Esophagus squamous epithelium (tissue), 4 donors: ENCODE results near the gene MAMDC2.
"Not testable (repeated sequence)": the region's sequence is repeated elsewhere in the genome, so short reads cannot be mapped to it uniquely, and the experiment has no call there.

Source experiments
- POLR2A ChIP-seq, 4 donors: fragments of 450-650 bp; IDR thresholded peaks; one replicate each; pipeline ENCODE4 v1.6.1; 2017; ENCODE audit warnings: antibody characterized with exemption in 4 of 4, mild to moderate bottlenecking in 4 of 4, moderate library complexity in 3 of 4
- TF ChIP-seq, protein P1 (sequence below), 6 experiments: fragments of 450-650 bp in 4 of 6; fragments of 200-600 bp in 2 of 6; sonication (generic) in 2 of 6; IDR thresholded peaks; one replicate each; pipeline ENCODE4 v1.5.1; 2016 to 2019; ENCODE audit warnings: antibody characterized with exemption in 6 of 6, mild to moderate bottlenecking in 4 of 6, moderate library complexity in 4 of 6

DNA sequence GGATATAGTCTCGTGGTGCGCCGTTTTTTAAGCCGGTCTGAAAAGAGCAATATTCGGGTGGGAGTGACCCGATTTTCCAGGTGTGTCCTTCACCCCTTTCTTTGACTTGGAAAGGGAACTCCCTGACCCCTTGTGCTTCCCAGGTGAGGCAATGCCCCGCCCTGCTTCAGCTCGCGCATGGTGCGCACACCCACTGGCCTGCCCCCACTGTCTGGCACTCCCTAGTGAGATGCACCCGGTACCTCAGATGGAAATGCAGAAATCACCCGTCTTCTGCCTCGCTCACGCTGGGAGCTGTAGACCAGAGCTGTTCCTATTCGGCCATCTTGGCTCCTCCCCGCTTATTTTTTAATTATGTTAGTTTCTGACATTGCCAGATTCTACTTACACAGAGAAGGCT, 161.1 kb downstream of the MAMDC2 start:
- TF ChIP-seq, protein P1, sequence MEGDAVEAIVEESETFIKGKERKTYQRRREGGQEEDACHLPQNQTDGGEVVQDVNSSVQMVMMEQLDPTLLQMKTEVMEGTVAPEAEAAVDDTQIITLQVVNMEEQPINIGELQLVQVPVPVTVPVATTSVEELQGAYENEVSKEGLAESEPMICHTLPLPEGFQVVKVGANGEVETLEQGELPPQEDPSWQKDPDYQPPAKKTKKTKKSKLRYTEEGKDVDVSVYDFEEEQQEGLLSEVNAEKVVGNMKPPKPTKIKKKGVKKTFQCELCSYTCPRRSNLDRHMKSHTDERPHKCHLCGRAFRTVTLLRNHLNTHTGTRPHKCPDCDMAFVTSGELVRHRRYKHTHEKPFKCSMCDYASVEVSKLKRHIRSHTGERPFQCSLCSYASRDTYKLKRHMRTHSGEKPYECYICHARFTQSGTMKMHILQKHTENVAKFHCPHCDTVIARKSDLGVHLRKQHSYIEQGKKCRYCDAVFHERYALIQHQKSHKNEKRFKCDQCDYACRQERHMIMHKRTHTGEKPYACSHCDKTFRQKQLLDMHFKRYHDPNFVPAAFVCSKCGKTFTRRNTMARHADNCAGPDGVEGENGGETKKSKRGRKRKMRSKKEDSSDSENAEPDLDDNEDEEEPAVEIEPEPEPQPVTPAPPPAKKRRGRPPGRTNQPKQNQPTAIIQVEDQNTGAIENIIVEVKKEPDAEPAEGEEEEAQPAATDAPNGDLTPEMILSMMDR (IDR thresholded peaks at IDR 0.05) = not testable (repeated sequence)
- TF ChIP-seq POLR2A (IDR thresholded peaks at IDR 0.05) = not testable (repeated sequence)
